Keratinocyte (primary cell): ENCODE results near the gene BARD1. TPM values are rescaled to one million over a fixed set of nuclear protein-coding genes. Genes with fewer than 3 reads are reported as not detected.

Source experiments
- DNase-seq: peaks from one replicate; pipeline ENCODE4 v3.0.0-alpha.2; 2011; ENCODE audit warnings: low read depth, missing footprints, low spot score
- FAIRE-seq: peaks from 2 replicates; lab custom pipeline; 2011; peaks lifted over from hg19 to GRCh38; lab: Jason Lieb, UNC
- H2AFZ ChIP-seq: 2 replicates; pipeline ENCODE4 v1.6.0; 2012; ENCODE audit warnings: low read length, control low read depth, inconsistent platforms; ENCODE audit not compliant: control insufficient read depth
- H3K27ac ChIP-seq: 2 replicates; pipeline ENCODE4 v1.5.1; 2011; ENCODE audit warnings: low read length; ENCODE audit not compliant: control insufficient read depth, insufficient read depth
- H3K27me3 ChIP-seq: 3 replicates; pipeline ENCODE4 v1.6.0; 2011; ENCODE audit warnings: low read length; ENCODE audit not compliant: control insufficient read depth, insufficient read depth; ENCODE audit errors: extremely low read depth
- H3K36me3 ChIP-seq, 2 experiments: 2 replicates in 1 of 2; 3 replicates in 1 of 2; pipeline ENCODE4 v1.5.1; 2011; ENCODE audit warnings: low read length in 2 of 2, mild to moderate bottlenecking in 1 of 2; ENCODE audit not compliant: control insufficient read depth in 2 of 2, insufficient read depth in 2 of 2; ENCODE audit errors: extremely low read depth in 1 of 2
- H3K4me1 ChIP-seq: 3 replicates; pipeline ENCODE4 v1.5.1; 2011; ENCODE audit warnings: low read length; ENCODE audit not compliant: control insufficient read depth, insufficient read depth; ENCODE audit errors: extremely low read depth
- H3K4me2 ChIP-seq: 3 replicates; pipeline ENCODE4 v1.6.0; 2011; ENCODE audit warnings: low read depth, low read length; ENCODE audit not compliant: control insufficient read depth, insufficient read depth; ENCODE audit errors: extremely low read depth
- H3K4me3 ChIP-seq, 3 experiments: fragments of 200-600 bp in 1 of 3; sonication (generic) in 1 of 3; 2 replicates in 2 of 3; 3 replicates in 1 of 3; pipeline ENCODE4 v1.5.1; 2011 to 2016; ENCODE audit warnings: low read length in 3 of 3, mild to moderate bottlenecking in 3 of 3, control low read depth in 2 of 3, inconsistent platforms in 1 of 3, low read depth in 1 of 3, mixed read lengths in 1 of 3, mixed run types in 1 of 3, moderate library complexity in 1 of 3; ENCODE audit not compliant: control insufficient read depth in 2 of 3, insufficient read depth in 2 of 3; ENCODE audit errors: extremely low read depth in 1 of 3
- H3K79me2 ChIP-seq: 2 replicates; pipeline ENCODE4 v1.6.0; 2012; ENCODE audit warnings: low read length; ENCODE audit not compliant: control insufficient read depth, insufficient read depth
- H3K9ac ChIP-seq: 3 replicates; pipeline ENCODE4 v1.6.0; 2011; ENCODE audit warnings: low read length; ENCODE audit not compliant: control insufficient read depth, insufficient read depth; ENCODE audit errors: extremely low read depth
- H3K9me1 ChIP-seq: 3 replicates; pipeline ENCODE4 v1.6.0; 2011; ENCODE audit warnings: low read length; ENCODE audit not compliant: control insufficient read depth, insufficient read depth; ENCODE audit errors: extremely low read depth
- H3K9me3 ChIP-seq: 2 replicates; pipeline ENCODE4 v1.5.1; 2012; ENCODE audit warnings: low read depth, low read length; ENCODE audit not compliant: control insufficient read depth
- H4K20me1 ChIP-seq: 3 replicates; pipeline ENCODE4 v1.6.0; 2011; ENCODE audit warnings: low read length; ENCODE audit not compliant: control insufficient read depth, insufficient read depth; ENCODE audit errors: extremely low read depth
- CTCF ChIP-seq, 3 experiments: IDR thresholded peaks in 1 of 3; conservative IDR thresholded peaks in 1 of 3; optimal IDR thresholded peaks in 1 of 3; 2 replicates in 2 of 3; 3 replicates in 1 of 3; pipeline versions ENCODE3 to v1.5.1; 2011; ENCODE audit warnings: low read length in 3 of 3, mild to moderate bottlenecking in 3 of 3, moderate library complexity in 2 of 3, control low read depth in 1 of 3, inconsistent platforms in 1 of 3; ENCODE audit not compliant: insufficient read depth in 2 of 3; ENCODE audit errors: extremely low read depth in 1 of 3
- EZH2 ChIP-seq: IDR thresholded peaks from one replicate; pipeline ENCODE4 v1.6.1; 2012; ENCODE audit warnings: inconsistent platforms, mild to moderate bottlenecking, low read length, moderate library complexity
- dilution Hi-C: fragments of 300-500 bp; cut with MboI; formaldehyde crosslinking; loops from one replicate; pipeline ENCODE4 v1.7.0; 2020; ENCODE audit warnings: low sequenced_read_pairs; ENCODE audit not compliant: extremely low pct_ligation_motif_present
- polyA plus RNA-seq, 5 experiments: library from polyadenylated mRNA; depleted of rRNA in 3 of 5; stranded (reverse) in 3 of 5; stranded (forward) in 1 of 5; unstranded in 1 of 5; fragments of >200 nt; gene quantifications; 1 replicate in 1 of 5; 2 replicates in 3 of 5; 3 replicates in 1 of 5; pipeline versions ENCODE4 v1.2.1 to v1.2.3, GENCODE V29; 2011 to 2012; ENCODE audit warnings: missing spikeins in 2 of 5, low read depth in 1 of 5, low replicate concordance in 1 of 5

The BARD1 gene
- polyA plus RNA-seq, 1 donor (not counting 4 experiments of a cell fraction or from before 2014, with no cell fraction given) = 4.6 TPM

- Histone ChIP-seq H3K9me1 (no peaks in the 10 kb centered on the region), H3K9ac (no peak overlapping the region), H3K4me3 (no peak overlapping the region), H3K9me3 (no peaks in the 10 kb centered on the region), H3K79me2 (no peaks in the 10 kb centered on the region), H2AFZ (no peak overlapping the region), H3K27ac (no peak overlapping the region), H3K4me1 (no peaks in the 10 kb centered on the region), H3K27me3 (no peaks in the 10 kb centered on the region), H3K4me2 (no peak overlapping the region), H3K36me3 (peaks cover 0 to 11% of the 10 kb centered on the region in 2 experiments), H4K20me1 (no peaks in the 10 kb centered on the region)
- FAIRE-seq (no peak), DNase-seq (no peak)
- dilution Hi-C loops = no loop called here
- TF ChIP-seq EZH2 = no peak
- no peak for TF ChIP-seq CTCF (optimal IDR thresholded peaks at IDR 0.05 in 1 of 3, IDR thresholded peaks at IDR 0.05 in 1 of 3, conservative IDR thresholded peaks at IDR 0.05 in 1 of 3; ENCODE audit: extremely low read depth in 1 of 3, insufficient read depth in 2 of 3, low read length in 3 of 3)
Observed at GRCh38 chr2:214747992-214748391, 61.5 kb downstream of the BARD1 start.

- FAIRE-seq (no peak), DNase-seq (no peak)
- H3K9ac ChIP-seq = no peak overlapping the region
- H3K4me3 ChIP-seq = no peak overlapping the region
- no peak overlapping the region for H3K4me2 ChIP-seq
- H3K9me3 ChIP-seq = no peaks in the 10 kb centered on the region
- H3K9me1 ChIP-seq = no peaks in the 10 kb centered on the region
- no peak overlapping the region for H2AFZ ChIP-seq
- peaks cover 0 to 4% of the 10 kb centered on the region in 2 experiments for H3K36me3 ChIP-seq
- H3K4me1 ChIP-seq = no peaks in the 10 kb centered on the region
- no peak overlapping the region for H3K27ac ChIP-seq
- H3K79me2 ChIP-seq = no peaks in the 10 kb centered on the region
- H4K20me1 ChIP-seq = no peaks in the 10 kb centered on the region
- dilution Hi-C loops = no loop called here
- no peak for TF ChIP-seq CTCF (optimal IDR thresholded peaks at IDR 0.05 in 1 of 3, IDR thresholded peaks at IDR 0.05 in 1 of 3, conservative IDR thresholded peaks at IDR 0.05 in 1 of 3; ENCODE audit: extremely low read depth in 1 of 3, insufficient read depth in 2 of 3, low read length in 3 of 3)
- no peak for TF ChIP-seq EZH2
- no peaks in the 10 kb centered on the region for H3K27me3 ChIP-seq
Observed at GRCh38 chr2:214742119-214742518, 67.4 kb downstream of the BARD1 start.
